ENCODE measurements around the gene SOHLH2.

The SOHLH2 gene, protein sequence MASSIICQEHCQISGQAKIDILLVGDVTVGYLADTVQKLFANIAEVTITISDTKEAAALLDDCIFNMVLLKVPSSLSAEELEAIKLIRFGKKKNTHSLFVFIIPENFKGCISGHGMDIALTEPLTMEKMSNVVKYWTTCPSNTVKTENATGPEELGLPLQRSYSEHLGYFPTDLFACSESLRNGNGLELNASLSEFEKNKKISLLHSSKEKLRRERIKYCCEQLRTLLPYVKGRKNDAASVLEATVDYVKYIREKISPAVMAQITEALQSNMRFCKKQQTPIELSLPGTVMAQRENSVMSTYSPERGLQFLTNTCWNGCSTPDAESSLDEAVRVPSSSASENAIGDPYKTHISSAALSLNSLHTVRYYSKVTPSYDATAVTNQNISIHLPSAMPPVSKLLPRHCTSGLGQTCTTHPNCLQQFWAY

DNA sequence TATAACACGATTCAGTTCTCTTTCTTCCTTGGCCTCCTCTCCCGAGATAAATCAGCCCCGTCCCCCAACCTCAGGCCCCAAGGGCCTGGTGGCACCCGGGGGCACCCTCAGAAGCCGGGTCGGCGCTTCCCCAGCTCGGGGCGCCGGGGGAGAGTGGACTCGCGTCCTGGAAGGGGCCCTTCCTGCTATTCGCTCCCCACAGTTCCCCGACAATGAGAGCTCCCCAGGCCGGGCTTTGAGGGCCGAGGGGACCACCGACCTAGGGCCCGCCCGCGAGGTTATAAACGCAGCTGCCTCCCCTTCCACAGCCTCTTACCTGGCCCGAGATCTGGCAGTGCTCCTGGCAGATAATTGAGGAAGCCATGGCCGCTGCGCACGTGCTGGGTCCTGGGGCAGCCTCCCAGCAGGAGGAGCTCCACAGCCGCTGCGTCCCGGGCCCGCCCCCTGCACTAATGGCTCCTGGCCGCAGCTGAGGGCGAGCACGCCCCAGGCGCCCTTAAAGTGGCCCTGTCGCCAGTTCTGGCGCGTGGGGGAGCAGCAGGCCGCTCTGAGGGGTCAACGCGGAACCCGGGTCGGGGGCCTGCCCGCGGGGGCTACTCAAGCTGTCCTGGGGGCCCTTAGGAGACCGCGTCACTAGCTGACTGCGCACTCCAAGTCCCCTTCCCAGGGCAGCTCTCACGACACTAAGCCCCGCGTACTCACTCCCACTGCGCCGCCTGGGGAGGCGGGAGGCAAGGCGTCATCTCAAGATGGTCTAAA, at the start of gene SOHLH2:
Gene SOHLH2 (minus strand): TSS at position 394 of the 759 bp plus-strand sequence. CDS start 30 bp downstream, at position 364.
- no peak for DNase-seq (ENCODE audit: low read depth in 1 of 2, low spot score in 1 of 2)

DNA sequence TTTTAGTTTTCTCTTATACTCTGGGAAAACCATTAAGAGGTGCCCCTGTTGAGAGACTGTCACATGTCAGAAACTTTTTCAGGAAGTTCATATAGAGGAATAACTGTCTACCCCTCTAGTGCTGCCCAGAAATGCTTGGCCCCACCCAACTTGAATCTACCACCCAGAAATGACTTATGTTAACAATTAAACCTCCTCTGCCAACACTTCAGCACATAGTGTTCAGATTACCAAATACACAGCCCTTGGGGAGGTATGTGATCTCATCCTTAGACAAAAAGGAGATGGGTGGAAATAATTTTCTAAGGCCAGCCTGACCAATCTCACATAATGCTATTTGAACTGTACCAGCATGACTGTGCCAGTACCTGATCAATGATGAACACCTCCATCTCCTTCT, 47.6 kb upstream of the SOHLH2 start:
- DNase-seq (ENCODE audit: low read depth in 1 of 2, low spot score in 1 of 2) = no peak

DNA sequence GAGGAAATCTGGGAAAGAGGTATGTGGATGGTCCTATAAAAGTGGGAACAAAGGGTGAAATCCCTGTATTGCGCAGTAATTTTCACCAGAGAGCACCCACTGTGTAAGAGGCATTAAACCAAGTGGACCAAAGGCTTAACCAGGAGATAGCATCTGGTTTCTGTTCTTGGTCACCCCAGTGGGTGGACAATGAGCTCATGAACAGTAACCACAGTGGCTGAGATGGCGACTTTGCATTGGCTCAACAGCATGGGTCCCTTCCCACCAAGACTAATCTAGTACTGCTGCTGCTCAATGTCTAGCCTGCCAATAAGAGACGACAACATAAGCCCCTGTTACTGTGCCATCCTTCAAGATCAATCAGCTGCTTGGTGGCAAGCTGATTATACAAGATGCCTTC, 46.7 kb upstream of the SOHLH2 start:
- DNase-seq (ENCODE audit: low read depth in 1 of 2, low spot score in 1 of 2) = no peak

DNA sequence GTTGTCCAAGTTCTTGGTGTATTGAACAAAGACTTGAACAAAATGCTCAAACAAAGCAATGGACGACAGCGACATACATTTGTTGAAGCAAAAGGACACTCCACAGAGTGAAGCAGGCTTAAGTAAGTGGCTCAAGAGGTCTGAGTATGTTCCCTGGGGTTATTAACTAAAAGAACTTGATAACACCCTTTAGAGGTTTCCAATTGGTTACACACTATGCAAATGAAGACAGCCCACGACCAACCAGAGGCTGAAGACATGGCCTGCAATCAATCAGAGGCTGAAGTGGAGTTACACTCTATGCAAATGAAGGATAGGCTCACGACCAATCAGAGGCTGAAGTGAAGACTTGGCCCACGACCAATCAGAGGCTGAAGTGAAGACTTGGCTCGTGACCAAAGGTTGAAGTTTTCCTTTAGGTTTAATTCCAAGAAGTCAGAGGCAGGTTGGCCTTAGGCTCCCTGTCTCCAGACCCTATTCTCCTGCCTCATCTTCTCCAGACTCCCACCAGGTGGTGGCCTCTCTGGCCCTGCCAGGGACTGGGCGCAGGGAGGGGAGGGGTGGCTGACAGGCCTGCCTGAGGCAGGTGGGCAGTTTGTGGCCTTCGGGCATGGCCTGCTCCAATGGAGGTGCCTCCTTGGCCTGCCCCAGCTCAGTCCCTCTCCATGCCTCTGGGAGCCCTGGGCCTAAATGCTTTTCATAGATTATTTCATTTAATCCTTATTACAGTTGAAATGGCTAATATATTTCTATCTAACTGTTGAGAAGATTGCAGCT, 45.2 kb upstream of the SOHLH2 start:
- DNase-seq (ENCODE audit: low read depth in 1 of 2, low spot score in 1 of 2) = no peak

DNA sequence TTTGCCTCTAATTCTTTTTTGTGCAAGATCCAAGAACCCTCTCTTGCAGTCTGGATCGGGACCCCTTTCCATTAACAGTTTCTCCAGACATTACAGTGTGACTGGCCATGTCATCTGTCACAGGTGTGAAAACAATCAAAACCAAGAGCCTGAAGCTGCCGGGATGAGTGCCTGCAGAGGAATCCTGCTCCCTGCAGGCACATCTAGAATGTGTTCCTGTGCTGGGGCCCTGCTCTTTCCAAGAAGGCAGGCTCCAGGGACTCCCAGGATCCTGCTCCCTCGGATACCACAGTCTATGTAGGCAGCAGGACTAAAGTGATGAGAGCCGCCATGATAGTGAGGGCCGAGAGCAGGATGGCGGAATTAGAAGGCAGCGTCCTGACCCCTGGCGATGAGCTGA, 44.5 kb upstream of the SOHLH2 start:
- DNase-seq (ENCODE audit: low read depth in 1 of 2, low spot score in 1 of 2) = no peak

DNA sequence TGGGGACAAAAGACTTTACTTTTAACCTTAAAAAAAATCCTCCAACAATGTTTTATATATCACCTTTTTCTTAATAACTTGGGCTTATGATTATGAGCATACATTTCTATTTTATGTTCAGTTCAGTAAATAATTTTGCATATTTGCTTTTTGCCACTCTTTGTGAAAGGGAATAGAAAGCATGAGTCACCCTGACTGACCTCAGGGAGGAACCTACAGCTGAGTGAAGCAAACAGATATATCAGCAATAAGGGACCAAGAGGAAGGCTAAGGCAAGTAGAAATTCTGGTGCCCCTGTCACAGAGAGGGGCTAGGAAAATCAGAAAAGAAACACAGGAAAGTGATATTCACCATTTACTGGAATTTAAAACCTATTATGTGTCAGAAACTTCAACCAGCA, 37.2 kb upstream of the SOHLH2 start:
- DNase-seq (ENCODE audit: low read depth in 1 of 2, low spot score in 1 of 2) = no peak

DNA sequence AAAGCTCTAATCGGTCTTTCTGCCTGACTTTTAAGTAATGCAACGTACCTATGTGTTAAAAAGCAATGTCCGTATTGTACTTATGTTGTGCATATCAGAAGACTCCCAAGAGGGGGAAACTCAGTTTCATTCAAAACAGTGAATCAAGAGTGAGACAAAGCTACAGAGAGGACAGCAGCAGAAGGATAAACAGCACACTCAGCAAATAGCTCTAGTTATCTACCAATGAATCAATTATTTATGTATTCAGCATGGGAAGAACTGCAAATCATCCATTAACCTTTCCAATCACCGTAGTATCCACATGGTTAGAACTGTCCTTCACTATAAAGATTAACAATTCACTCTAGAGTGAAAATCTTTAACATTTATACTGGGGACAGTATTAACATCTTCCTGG, 36.7 kb upstream of the SOHLH2 start:
- no peak for DNase-seq (ENCODE audit: low read depth in 1 of 2, low spot score in 1 of 2)

DNA sequence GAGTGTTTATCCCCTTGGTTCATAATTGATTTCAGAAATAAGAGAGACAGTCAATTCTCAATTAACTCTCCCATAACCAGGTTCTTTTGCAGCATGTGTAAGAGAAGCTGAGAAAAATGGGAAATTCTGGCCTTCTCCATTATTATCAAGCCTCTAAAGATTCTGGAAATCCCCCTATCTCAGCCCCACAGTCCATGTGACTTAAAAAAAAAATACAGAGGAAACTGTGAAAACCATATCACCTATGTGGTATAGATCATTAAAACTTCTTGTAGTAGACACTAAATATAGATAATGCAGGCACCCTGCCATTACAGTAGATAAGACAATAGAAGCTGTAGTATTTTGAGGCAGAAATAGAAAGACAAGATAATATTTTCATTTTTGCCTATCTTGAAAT, 34.3 kb upstream of the SOHLH2 start:
- no peak for DNase-seq (ENCODE audit: low read depth in 1 of 2, low spot score in 1 of 2)

DNA sequence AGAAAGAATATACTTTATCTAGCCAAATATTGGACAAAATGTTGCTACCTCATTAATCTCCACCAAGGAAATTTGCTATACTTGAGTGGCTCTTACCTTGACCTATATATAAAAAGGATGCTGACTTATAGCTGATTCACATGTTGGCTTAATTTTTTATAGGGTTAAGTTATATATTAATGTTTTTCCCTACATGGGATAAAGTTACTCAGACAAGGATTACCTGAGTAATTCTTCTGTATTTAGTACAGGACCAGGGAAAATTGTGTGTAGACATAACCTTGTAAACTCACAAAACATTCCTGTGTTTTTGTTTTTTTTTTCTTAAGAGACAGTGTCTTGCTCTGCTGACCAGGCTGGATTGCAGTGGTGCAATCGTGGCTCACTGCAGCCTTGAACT, 30.6 kb upstream of the SOHLH2 start:
- no peak for DNase-seq (ENCODE audit: low read depth in 1 of 2, low spot score in 1 of 2)

DNA sequence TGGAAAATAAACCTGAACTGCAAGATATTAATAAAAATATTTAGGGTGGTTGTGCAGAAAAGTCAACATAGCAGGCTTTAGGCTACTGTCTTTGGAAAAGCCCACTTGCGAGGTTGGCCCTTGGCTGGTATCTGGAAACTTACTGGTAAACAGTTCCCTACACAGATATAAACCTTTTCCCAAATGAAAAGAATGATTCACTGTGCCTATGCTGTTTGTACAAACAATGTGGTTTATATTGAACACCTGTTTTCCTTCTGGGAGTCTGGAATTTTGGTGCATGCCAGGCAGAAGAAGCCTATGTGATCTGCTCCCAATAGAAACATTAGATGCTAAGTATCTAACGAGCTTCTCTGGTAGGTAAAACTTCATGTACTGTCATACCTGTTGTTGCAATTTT, 29.7 kb upstream of the SOHLH2 start:
- no peak for DNase-seq (ENCODE audit: low read depth in 1 of 2, low spot score in 1 of 2)

DNA sequence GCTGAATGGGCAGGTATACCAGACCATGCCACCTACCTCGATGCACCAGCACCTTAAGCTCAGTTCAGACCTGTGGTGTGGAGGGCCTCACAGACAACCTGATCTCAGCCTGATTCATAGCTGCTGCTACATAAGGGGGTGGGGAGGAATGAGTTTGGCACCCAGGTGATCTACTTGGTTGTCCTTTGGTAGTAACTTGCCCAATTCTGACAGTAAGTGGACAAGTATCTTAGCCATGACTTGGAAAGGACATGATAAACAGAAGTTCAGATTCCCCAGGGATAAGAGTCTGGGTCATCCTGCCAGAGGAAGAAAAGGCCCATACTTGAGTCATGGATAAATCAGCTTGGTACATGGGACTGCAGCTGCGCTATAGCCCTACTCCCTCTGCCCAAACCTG, 28.4 kb upstream of the SOHLH2 start:
- no peak for DNase-seq (ENCODE audit: low read depth in 1 of 2, low spot score in 1 of 2)

DNA sequence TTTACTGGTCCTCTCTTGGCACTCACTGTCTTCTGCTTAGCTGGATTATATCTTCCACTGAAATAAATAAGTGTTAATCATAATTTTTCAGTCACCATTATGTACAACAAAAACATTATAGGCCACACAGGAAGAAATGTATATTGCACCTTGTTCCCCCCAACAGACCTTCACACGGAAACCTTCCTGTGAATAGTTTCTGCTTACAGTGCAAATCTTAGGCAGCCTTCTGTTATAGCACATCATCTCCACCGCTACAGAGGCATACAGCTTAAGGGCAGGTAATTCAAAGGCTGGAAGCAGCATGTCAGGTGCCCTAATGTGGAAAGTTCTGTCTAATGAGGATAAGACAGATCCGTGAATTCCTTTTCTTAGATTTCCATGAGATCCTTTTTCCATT, 16.9 kb upstream of the SOHLH2 start:
- DNase-seq (ENCODE audit: low read depth in 1 of 2, low spot score in 1 of 2) = no peak

DNA sequence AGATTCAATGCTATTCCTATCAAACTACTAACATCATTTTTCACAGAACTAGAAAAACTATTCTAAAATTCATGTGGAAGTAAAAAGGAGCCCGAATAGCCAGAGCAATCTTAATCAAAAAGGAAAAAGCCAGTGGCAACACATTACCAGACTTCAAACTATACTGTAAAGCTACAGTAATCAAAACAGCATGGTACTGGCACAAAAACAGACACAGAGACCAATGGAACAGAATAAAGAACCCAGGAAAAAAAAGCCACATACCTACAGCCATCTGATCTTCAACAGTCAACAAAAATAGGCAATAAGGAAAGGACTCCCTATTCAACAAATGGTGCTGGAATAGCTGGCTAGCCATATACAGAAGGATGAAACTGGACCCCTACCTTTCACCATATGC, 10.4 kb upstream of the SOHLH2 start:
- no peak for DNase-seq (ENCODE audit: low read depth in 1 of 2, low spot score in 1 of 2)

DNA sequence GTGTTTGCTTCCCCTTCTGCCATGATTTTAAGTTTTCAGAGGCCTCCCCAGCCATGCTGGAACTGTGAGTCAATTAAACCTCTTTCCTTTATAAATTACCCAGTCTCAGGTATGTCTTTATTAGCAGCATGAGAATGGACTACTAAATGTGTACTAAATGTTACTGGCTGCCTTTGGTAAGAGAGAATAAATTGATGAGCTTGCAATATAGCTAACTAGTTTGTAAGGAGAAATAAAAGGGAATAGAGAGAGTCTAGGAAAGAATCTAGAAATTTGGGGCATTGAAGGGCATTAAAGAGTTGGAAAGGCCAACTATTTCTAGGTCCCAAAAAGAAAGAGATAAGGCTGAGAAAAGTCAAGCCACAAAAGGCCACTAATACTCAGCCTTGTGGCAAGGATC, 5.5 kb upstream of the SOHLH2 start:
- DNase-seq (ENCODE audit: low read depth in 1 of 2, low spot score in 1 of 2) = no peak

DNA sequence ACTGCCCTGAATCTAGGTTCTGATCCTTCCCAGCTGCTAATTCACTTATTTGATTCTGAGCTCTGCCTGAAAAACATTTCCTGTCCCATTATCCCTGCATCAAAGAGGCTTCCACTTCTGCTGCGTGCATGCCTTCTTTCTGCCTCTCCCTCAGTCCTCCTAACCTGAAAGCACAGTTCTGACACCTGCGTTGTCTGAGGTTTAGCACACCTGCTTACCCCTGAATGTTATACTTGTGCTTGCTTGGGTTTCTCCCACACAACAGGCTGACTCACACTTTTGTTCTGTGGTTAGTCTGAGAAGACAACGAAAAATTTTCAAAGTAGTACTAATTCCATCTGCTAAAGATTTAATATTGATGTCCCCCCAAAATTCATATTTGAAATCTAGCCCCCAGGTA, 3.1 kb upstream of the SOHLH2 start:
- no peak for DNase-seq (ENCODE audit: low read depth in 1 of 2, low spot score in 1 of 2)

DNA sequence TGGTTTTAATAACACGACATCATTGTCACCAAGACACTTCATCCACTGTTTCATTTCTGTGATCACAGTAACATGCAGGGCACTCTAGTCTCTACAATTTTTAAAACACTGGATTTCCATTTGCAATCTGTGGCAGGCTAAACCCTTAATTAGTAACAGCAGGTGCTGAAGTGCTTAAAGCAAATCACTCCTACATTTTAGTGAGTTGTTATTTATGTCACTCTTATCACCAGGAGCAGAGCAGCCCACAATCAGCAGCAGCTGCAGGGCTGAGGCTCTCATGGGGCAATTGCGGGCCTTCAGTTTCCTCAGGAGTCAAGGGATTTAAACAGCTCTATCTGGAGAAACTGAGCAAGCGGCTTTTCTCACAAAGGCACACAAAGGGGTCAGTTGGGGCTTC, 1.6 kb downstream of the SOHLH2 start:
- DNase-seq (ENCODE audit: low read depth in 1 of 2, low spot score in 1 of 2) = no peak

DNA sequence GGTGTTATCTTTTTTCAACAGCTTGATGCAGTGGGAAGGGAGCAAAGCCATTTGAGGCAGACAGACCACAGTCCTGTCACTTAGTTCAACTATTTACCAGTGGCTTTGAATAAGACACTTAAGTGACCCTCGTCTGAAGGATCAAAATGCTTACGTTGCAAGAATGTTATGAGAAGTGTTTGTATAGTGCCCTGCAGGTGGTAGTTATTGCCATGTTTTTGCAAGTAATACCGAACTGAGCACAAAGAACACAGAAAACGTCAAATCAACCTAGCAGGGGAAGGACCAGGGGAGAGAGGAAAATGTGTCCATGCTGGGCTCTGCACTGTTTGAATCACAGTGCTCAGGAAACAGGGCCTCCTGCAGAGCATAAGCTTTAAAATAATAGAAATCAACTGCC, 2.8 kb downstream of the SOHLH2 start:
- DNase-seq (ENCODE audit: low read depth in 1 of 2, low spot score in 1 of 2) = no peak

DNA sequence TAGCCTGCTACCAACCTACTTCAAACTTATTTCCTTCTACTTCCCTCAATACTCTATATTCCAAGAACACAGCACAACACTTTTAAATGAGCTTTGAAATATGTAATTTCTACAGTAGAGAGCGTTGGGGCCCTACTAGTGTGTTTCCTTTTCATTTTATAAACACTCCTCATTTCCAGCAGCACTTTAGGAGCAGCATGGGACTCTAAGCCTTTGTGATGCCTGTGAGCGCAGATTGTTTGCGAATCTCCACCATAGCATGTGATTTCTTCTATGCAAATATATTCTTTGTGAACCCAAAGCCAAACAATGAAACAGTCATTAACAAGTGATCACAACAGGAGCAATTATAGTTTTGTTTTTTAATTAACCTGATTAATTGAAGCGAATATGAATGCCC, 3.6 kb downstream of the SOHLH2 start:
- no peak for DNase-seq (ENCODE audit: low read depth in 1 of 2, low spot score in 1 of 2)

DNA sequence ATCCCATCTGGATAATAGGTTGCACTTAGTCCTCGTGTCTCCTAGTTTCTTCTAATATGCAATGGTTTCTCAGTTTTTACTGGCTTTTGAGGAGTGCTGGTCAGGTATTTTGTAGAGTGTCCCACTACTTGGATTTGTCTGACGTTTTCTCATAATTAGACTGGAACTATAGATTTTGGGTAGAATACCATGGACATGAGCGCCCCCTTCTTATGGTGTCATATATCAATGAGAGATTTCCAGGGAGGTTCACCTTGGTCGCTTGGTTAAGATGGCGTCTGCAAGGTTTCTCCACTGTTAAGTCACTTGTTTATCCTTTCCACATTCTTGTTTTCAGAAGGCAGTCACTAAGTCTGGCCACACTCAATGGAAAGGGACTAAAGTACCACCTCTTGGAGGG, 6.7 kb downstream of the SOHLH2 start:
- DNase-seq (ENCODE audit: low read depth in 1 of 2, low spot score in 1 of 2) = no peak

DNA sequence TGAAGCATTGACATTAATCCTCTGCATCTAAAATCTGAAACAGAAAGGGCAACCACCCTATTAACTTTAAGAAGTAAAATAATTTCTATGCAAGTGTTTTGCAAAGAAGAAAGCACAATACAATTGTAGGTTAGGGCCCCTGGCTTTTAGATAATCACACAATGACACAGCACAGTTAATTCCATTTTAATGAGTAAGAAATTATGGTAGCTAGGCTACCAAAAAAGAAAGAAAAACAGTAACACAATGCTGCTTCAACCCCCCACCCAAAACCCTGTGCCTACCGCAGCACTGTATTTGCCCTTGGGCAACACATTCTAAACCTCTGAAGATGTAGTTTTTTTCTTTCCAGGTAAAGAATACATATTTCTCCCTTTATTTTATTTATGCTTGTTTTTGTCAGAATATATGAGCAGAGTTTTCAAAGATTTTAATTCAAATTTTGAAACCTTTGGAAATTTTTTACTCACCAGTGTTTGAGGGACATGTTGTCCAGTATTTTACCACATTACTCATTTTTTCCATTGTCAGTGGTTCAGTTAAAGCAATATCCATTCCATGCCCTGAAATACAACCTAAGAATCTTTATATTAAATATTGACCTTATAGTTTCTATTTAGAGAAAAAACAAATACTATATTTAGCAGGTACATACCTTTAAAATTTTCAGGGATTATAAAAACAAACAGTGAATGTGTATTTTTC, 21.1 kb downstream of the SOHLH2 start:
- no peak for DNase-seq (ENCODE audit: low read depth in 1 of 2, low spot score in 1 of 2)

DNA sequence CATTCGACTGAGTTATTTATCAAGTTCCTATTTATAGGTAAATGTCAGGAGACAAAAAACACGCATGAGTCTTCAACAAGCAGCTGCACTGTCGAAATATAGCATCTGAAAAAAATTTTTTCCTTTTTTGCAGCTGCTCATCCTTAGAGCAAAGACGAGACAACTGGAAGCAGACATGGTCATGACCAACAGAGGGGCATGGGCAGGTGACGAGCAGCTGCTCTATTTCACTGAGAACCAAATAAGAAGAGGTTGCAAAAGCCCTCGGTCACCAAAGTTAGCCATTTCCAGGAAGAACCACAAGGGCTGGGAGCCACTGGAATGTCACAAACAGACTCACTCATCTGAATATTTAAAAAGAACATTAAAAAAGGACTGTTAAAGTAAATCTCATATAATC, 22.2 kb downstream of the SOHLH2 start:
- DNase-seq (ENCODE audit: low read depth in 1 of 2, low spot score in 1 of 2) = no peak

Measured in activated T-helper 1 cell treated with anti-CD3 and anti-CD28 coated beads, Interleukin-2, amount 50 U/mL, for 16 hours (primary cell).